RWPE2 (cell line): ENCODE measurements around the gene KIAA1549.

Source experiments
- ATAC-seq: fragments of 200-7000 bp; cut with Tn5 transposase; 3 replicates; pipeline ENCODE4 v1.9.1; 2021; ENCODE audit warnings: low read depth
- DNase-seq: peaks from one replicate; pipeline ENCODE4 v3.0.0-alpha.2; 2020; ENCODE audit warnings: low spot score
- H3K27ac ChIP-seq: fragments of 450-650 bp; 2 replicates; pipeline ENCODE4 v1.5.1; 2017; ENCODE audit warnings: mild to moderate bottlenecking; ENCODE audit not compliant: poor library complexity, severe bottlenecking
- H3K27me3 ChIP-seq: fragments of 250-450 bp; sonication (Bioruptor Pico); 2 replicates; pipeline ENCODE4 v1.5.1; 2021; ENCODE audit warnings: mild to moderate bottlenecking, moderate library complexity; ENCODE audit not compliant: insufficient read depth, poor library complexity, severe bottlenecking
- H3K36me3 ChIP-seq: fragments of 250-450 bp; sonication (Bioruptor Pico); 2 replicates; pipeline ENCODE4 v1.5.1; 2020; ENCODE audit warnings: low read depth, mild to moderate bottlenecking, moderate library complexity
- H3K4me1 ChIP-seq: fragments of 250-450 bp; sonication (Bioruptor Pico); 2 replicates; pipeline ENCODE4 v1.5.1; 2021; ENCODE audit warnings: mild to moderate bottlenecking, moderate library complexity; ENCODE audit not compliant: insufficient read depth, poor library complexity, severe bottlenecking
- H3K4me3 ChIP-seq: fragments of 250-450 bp; sonication (Bioruptor Pico); 2 replicates; pipeline ENCODE4 v1.5.1; 2021; ENCODE audit warnings: mild to moderate bottlenecking, moderate library complexity; ENCODE audit not compliant: severe bottlenecking
- H3K9me3 ChIP-seq: fragments of 250-450 bp; sonication (Bioruptor Pico); 2 replicates; pipeline ENCODE4 v1.5.1; 2021; ENCODE audit warnings: mild to moderate bottlenecking, moderate library complexity; ENCODE audit not compliant: severe bottlenecking
- TF ChIP-seq, protein P1 (sequence below): fragments of 450-650 bp; IDR thresholded peaks from one replicate; pipeline ENCODE4 v1.5.1; 2017; ENCODE audit warnings: mild to moderate bottlenecking, moderate library complexity; ENCODE audit not compliant: poor library complexity, severe bottlenecking

The KIAA1549 gene

DNA sequence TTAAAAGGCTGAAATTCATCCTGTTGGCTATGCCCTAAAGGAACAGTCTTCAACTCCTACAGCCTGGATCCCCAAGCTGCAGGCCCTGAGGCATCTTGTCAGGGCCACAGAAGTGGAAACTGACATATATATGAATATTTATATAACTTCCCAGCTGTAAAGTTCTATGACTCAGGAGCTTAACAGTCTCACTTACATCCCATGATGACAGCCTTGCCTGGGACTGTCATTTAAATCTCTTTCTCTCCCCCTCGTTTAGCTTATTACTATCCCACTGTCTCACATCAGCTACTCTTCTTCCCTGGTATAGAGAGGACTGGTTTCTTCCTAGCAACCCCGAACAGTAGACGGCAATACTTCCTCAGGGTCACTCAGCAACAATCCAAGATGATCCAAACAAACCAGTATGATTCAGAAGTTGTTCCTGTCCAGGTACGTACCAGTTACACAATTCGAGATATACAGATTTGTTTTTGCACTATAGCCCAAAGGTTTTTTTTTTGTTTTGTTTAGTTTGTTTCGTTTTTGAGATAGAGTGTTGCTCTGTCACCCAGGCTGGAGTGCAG is 22.7 kb downstream of the KIAA1549 start:
- H3K36me3 ChIP-seq = no peaks in the 10 kb centered on the region
- no peaks in the 10 kb centered on the region for H3K27me3 ChIP-seq
- peak; percentile 92 for ATAC-seq
- H3K9me3 ChIP-seq = no peaks in the 10 kb centered on the region
- H3K27ac ChIP-seq = no peak overlapping the region
- no peaks in the 10 kb centered on the region for H3K4me1 ChIP-seq
- TF ChIP-seq, protein P1, sequence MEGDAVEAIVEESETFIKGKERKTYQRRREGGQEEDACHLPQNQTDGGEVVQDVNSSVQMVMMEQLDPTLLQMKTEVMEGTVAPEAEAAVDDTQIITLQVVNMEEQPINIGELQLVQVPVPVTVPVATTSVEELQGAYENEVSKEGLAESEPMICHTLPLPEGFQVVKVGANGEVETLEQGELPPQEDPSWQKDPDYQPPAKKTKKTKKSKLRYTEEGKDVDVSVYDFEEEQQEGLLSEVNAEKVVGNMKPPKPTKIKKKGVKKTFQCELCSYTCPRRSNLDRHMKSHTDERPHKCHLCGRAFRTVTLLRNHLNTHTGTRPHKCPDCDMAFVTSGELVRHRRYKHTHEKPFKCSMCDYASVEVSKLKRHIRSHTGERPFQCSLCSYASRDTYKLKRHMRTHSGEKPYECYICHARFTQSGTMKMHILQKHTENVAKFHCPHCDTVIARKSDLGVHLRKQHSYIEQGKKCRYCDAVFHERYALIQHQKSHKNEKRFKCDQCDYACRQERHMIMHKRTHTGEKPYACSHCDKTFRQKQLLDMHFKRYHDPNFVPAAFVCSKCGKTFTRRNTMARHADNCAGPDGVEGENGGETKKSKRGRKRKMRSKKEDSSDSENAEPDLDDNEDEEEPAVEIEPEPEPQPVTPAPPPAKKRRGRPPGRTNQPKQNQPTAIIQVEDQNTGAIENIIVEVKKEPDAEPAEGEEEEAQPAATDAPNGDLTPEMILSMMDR = no peak
- no peak for DNase-seq
- H3K4me3 ChIP-seq = no peak overlapping the region

DNA sequence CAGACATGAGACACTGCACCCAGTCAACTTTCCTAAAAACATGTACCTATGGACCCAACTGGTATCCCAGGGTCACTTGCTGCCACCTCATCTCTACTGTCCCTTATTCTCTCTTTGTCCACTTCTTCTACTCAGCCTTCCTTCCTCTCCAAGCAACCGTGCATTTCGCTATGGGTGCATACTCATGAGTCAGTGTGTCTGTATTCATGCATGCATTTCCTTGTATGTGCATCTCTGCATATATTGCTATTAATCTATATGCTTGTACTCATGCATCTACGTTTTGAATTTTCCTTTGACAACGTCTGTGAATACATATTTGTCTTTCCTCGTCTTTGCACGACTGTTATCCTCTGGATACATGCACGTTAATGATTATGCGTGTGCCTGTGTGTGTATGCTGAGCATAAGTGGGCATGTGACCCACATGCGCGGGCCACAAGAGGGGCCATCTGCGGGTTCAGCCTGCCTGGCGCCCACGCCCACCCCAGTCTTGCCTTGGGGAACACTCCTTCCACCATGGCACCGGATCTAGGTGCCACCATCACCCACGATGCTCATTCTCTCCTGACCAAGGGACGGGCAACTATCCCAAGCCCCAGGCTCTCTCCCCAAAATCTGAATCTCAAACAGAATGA is 23.3 kb downstream of the KIAA1549 start:
- ATAC-seq (no peak), DNase-seq (no peak)
- H3K27ac ChIP-seq = no peak overlapping the region
- TF ChIP-seq, protein P1 = no peak
- no peaks in the 10 kb centered on the region for H3K27me3 ChIP-seq
- H3K4me3 ChIP-seq = no peak overlapping the region
- no peaks in the 10 kb centered on the region for H3K36me3 ChIP-seq
- no peaks in the 10 kb centered on the region for H3K9me3 ChIP-seq
- no peaks in the 10 kb centered on the region for H3K4me1 ChIP-seq

DNA sequence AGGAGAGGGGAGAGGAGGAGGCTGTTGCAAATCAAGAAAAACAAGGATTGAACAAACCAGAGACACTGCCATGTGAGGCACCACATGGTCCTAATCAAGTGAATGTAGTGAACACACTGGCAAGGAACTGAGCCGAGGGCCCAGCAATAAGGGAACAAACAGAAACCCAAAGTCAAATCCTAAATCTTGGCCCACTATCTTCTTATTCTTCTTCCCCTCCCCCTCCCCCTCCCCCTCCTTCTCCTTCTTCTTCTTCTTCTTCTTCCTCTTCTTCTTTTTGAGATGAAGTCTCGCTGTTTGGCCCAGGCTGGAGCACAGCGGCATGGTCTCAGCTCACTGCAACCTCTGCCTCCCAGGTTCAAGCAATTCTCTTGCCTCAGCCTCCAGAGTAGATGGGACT is 24.0 kb downstream of the KIAA1549 start:
- H3K27me3 ChIP-seq = no peaks in the 10 kb centered on the region
- H3K4me1 ChIP-seq = no peaks in the 10 kb centered on the region
- TF ChIP-seq, protein P1 = no peak

DNA sequence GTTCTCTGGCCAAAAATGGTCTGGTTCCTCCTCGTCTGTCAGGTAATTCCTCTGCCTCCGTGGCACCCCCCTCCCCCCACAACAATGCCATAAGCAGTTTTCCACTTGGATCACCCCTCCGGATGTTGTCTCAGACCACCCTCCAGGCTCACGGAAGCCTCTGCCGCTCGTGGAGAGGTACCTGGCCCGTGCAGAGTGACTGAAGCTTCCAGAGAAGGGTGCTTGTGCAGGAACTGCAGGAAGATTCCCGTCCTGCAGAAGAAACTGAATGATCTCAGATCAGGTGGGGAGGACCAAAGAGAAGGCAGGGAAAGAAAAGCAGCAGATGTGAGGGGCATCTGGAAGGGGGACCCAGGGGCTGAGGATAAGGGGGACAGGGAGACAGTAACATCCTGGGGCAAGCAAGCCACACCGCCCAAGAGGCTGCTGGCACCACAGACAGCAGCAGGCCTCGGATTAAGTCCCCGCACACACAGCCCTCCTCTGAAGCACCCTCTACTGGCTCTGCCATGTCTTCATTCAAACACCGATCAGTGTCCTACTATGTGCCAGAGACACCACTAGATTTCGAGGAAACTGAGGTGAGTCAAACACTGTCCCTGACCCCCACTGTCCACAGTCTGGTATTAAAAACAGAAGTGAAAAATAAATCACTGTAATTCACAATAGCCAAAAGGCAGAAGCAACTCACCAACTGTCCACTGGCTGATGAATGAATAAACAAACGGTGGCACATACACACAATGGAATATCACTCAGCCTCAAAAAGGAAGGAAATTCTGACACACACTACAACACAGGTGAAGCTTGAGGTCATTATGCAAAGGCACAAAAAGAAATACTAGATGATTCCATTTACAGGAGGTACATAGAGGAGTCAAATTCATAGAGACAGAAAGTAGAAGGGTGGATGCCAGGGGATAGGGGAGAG is 26.4 kb downstream of the KIAA1549 start:
- ATAC-seq (no peak), DNase-seq (no peak)
- Histone ChIP-seq H3K36me3 (no peaks in the 10 kb centered on the region), H3K9me3 (no peaks in the 10 kb centered on the region), H3K27me3 (no peaks in the 10 kb centered on the region), H3K4me3 (no peak overlapping the region), H3K27ac (no peak overlapping the region), H3K4me1 (no peaks in the 10 kb centered on the region)
- TF ChIP-seq, protein P1 = no peak

More for the DNA sequence above, 24.0 kb downstream of the KIAA1549 start:
- Histone ChIP-seq H3K36me3 (no peaks in the 10 kb centered on the region), H3K9me3 (no peaks in the 10 kb centered on the region), H3K27ac (no peak overlapping the region), H3K4me3 (no peak overlapping the region)
- no peak for ATAC-seq
- DNase-seq = no peak
